GOT3 (cell line): ENCODE data around the gene NFKB1.
"Not testable (repeated sequence)": the region's sequence is repeated elsewhere in the genome, so short reads cannot be mapped to it uniquely, and the experiment has no call there.

ENCODE experiments used
- DNase-seq: peaks from one replicate; lab custom pipeline; 2025; ENCODE audit warnings: mixed read lengths; lab: John Stamatoyannopoulos, UW

Gene NFKB1, protein sequence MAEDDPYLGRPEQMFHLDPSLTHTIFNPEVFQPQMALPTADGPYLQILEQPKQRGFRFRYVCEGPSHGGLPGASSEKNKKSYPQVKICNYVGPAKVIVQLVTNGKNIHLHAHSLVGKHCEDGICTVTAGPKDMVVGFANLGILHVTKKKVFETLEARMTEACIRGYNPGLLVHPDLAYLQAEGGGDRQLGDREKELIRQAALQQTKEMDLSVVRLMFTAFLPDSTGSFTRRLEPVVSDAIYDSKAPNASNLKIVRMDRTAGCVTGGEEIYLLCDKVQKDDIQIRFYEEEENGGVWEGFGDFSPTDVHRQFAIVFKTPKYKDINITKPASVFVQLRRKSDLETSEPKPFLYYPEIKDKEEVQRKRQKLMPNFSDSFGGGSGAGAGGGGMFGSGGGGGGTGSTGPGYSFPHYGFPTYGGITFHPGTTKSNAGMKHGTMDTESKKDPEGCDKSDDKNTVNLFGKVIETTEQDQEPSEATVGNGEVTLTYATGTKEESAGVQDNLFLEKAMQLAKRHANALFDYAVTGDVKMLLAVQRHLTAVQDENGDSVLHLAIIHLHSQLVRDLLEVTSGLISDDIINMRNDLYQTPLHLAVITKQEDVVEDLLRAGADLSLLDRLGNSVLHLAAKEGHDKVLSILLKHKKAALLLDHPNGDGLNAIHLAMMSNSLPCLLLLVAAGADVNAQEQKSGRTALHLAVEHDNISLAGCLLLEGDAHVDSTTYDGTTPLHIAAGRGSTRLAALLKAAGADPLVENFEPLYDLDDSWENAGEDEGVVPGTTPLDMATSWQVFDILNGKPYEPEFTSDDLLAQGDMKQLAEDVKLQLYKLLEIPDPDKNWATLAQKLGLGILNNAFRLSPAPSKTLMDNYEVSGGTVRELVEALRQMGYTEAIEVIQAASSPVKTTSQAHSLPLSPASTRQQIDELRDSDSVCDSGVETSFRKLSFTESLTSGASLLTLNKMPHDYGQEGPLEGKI

DNA sequence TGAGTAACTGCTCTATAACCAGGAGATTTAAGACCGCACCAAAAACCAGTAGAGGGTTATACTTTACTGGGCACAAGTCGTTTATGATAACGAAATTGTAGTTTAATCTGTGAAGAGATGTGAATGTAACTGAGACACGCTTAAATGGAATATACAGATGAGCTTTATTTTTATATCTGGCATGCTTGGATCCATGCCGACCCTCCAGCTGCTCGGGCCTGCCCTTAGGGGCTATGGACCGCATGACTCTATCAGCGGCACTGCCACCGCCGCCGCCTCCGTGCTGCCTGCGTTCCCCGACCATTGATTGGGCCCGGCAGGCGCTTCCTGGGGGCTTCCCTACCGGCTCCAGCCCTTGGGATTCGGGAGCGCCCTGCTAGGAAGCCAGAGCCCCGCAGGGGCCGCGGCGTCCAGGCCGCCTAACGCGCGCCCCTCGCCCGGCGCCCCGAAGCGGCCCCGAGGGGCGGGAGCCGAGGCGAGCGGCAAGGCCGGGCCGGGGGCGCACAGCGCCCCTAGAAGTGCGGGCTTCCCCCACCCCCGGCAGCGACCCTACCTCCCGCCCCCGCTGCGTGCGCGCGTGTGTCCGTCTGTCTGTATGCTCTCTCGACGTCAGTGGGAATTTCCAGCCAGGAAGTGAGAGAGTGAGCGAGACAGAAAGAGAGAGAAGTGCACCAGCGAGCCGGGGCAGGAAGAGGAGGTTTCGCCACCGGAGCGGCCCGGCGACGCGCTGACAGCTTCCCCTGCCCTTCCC is at the start of gene NFKB1:
NFKB1 (plus strand) TSS at position 664 of the 751 bp plus-strand sequence. CDS start 24,160 bp downstream, outside the sequence.
- DNase-seq, result no peak

- no peak for DNase-seq
These were observed 48.3 kb upstream of the NFKB1 start for GRCh38 chr4:102452854-102453253.

GRCh38 chr4:102453827-102454226 is 47.3 kb upstream of the NFKB1 start:
- no peak for DNase-seq

- DNase-seq, result no peak
These were observed 46.9 kb upstream of the NFKB1 start for GRCh38 chr4:102454268-102454667.

DNA sequence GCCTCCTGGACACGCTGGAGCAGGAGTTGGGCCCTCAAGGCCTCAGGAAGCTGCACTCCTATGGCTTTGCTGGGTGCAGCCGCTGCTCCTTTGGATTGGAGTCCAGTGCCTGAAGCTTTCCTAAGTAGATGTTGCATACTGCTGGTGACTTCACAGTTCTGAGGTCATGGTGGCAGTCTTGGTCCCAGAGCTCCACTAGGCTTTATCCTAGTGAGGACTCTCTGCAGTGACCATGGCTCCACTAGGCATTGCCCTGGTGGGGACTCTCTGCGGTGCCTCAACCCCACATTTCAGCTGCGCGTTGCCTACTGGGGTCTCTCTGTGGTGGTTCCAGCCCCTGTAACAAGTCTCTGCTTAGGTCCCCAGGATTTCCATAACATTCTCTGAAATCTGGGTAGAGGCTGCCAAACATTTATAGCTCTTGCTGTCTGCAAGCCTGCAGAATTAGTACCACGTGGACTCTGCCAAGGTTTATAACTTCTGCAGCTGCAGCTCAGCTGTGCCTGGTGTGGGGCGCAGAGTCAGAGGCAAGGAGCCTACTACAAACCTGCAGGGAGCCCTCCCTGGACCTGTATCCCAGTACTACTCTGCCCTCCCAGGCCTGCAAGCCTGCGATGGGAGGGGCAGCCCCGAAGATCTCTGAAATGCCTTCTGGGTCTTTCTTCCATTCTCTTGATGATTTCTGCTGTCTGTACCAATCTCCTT is 46.0 kb upstream of the NFKB1 start:
- DNase-seq, result no peak

- DNase-seq, result no peak
These were observed 45.4 kb upstream of the NFKB1 start for GRCh38 chr4:102455750-102456149.

DNA sequence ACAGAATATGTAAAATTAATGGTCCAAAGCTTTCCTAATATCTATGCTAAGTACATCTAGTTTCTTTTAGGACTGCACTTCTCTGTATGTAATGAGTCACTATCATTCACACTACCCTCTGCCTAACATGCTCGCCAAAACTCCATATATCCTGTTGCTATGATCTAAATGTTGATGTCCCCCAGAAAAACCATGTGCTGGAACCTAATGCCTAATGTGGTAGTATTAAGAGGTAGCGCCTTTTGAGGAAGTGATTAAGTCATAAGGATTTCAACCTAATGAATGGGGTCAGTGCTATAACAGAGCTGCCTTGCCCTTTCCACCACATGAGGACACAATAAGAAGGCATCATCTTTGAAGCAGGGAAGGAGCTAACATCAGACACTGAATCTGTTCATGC is 34.9 kb upstream of the NFKB1 start:
- no peak for DNase-seq

DNA sequence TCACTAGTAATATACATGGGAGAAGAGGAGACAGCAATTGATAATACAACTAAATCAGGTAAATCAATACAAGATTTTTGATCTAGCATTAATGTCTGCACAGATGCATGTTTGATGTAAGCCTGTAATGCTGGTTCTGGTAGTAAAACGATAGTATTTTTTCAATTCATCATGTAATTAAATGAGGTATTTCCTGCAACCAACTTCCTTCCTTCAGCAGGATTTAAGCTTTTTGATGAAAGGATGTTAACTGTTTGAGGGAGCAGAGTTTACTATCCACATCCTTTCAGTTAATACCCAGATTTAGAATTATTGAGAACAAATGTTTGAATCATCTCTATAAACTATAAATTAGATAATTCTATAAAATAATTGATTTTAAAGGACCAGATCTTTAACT is 31.4 kb upstream of the NFKB1 start:
- no peak for DNase-seq

- DNase-seq, result no peak
These were observed 28.6 kb upstream of the NFKB1 start for GRCh38 chr4:102472441-102473013.

GRCh38 chr4:102473476-102473875 is 27.7 kb upstream of the NFKB1 start:
- no peak for DNase-seq

DNA sequence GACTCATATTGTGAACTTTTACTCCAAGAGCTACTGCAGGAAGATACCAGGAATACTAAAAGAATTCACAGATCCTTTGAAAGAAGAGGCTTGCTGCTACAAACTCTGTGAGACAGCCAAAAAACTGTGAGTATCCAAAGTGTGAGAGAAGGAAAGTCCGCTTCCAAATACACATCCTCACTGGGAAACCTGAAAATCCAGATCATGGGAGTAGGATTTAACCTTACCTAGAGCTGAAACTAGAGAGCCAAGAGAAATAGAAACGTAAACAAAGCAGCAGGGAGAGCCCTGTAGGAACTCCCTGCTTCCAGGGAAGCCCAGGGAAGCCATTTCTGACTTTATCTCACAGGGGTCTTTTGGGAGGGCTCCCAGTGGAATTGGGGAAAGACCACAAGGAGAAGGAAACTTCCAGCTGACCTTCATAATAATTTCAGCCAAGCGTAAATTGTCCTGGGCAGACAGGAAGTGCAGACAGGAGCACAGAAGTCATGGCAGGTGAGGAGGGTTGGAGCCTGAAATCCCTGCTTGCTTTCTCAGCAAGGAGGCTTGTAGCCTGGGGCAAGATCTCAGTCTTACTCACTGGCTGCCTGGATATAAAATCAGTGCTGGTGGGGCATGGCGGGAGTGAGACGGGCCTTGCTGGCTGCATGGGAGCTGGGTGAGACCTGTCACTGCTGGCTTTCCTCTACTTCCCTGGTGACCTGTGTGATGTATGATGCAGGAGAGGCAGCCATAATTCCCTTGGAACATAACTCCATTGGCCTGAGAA is 26.2 kb upstream of the NFKB1 start:
- no peak for DNase-seq

DNA sequence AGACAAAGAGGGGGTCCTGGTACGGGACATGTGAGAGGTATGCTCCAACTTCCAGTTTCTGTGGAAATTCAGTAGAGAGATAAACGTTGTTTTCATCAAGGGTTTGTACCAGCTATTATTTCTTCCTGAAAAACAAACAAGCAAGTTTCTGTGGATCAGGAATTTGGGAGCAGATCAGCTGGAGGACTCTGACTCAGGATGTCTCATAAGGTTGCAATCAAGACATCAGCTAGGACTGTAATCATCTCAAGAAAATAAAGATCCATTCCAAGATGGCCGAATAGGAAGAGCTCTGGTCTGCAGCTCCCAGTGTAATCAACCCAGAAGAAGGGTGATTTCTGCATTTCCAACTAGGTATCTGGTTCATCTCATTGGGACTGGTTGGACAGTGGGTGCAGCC is 23.5 kb upstream of the NFKB1 start:
- DNase-seq, result no peak

DNA sequence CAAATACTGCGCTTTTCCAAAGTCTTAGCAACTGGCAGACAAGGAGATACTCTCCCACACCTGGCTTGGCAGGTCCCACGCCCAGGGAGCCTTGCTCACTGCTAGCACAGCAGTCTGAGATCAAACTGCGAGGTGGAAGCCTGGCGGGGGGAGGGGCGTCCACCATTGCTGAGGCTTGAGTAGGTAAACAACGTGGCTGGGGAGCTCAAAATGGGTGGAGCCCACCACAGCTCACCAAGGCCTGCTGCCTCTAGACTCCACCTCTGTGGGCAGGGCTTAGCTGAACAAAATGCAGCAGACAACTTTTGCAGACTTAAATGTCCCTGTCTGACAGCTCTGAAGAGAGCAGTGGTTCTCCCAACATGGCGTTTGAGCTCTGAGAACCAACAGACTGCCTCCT is 23.0 kb upstream of the NFKB1 start:
- DNase-seq, result no peak

GRCh38 chr4:102479832-102480231 is 21.3 kb upstream of the NFKB1 start:
- DNase-seq, result not testable (repeated sequence)

DNA sequence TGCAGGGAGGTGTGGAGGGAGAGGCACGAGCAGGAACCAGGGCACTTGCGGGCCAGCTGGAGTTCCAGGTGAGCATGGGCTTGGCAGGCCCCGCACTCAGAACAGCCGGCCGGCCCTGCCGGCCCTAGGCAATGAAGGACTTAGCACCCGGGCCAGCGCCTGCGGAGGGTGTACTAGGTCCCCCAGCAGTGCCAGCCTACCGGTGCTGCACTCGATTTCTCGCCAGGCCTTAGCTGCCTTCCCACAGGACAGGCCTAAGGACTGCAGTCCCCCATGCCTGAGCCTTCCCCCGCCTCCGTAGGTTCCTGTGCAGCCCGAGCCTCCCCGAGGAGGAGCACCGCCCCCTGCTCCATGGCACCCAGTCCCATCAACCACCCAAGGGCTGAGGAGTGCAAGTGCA is 18.0 kb upstream of the NFKB1 start:
- DNase-seq, result no peak

GRCh38 chr4:102483990-102484692 is 17.0 kb upstream of the NFKB1 start:
- not testable (repeated sequence) for DNase-seq

- no peak for DNase-seq
These were observed 8.5 kb upstream of the NFKB1 start for GRCh38 chr4:102492531-102493241.

- DNase-seq, result no peak
These were observed 7.9 kb upstream of the NFKB1 start for GRCh38 chr4:102493257-102493656.

DNA sequence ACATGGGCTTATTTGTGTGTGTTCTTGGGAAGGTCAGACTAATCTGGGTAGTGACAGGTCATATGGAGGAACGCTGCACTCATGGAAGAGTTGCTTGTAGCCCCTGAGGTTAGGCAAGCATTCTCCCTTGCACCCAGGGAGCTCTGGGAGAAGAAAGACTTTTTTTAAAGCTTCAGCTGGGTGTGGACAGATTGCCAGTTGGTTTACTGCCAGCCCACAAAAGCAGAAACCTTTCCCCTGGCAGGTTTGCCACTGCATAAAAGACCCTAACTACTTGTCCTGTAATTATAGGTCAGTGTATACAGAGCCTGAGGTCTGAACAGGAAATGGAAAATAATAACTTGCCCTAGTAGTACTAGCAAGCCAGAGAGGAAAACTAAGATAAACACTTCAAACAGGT is 7.4 kb upstream of the NFKB1 start:
- no peak for DNase-seq
